Aorta (tissue), 5 donors: ENCODE measurements around the gene RUVBL2. TPM values are rescaled to one million over a fixed set of nuclear protein-coding genes. Genes with fewer than 3 reads are reported as not detected.

Source experiments
- ATAC-seq: fragments of 200-7000 bp; cut with Tn5 transposase; one replicate; pipeline ENCODE4 v1.9.1; 2022; ENCODE audit warnings: moderate library complexity; ENCODE audit not compliant: low FRiP score
- DNase-seq, 2 donors: peaks; one replicate each; pipeline ENCODE4 v3.0.0-alpha.2; 2020
- H3K27ac ChIP-seq, 2 donors: one replicate each; pipeline ENCODE4 v1.5.1; 2013; ENCODE audit warnings: low read length in 2 of 2, mild to moderate bottlenecking in 2 of 2, moderate library complexity in 2 of 2, control low read depth in 1 of 2, inconsistent platforms in 1 of 2, low read depth in 1 of 2
- H3K27me3 ChIP-seq, 2 donors: one replicate each; pipeline ENCODE4 v1.6.1; 2013; ENCODE audit warnings: control low read depth in 1 of 2, low read length in 1 of 2, mild to moderate bottlenecking in 1 of 2, moderate library complexity in 1 of 2; ENCODE audit not compliant: insufficient read depth in 2 of 2, control insufficient read depth in 1 of 2
- H3K36me3 ChIP-seq, 2 donors: one replicate each; pipeline ENCODE4 v1.6.1; 2013; ENCODE audit warnings: control low read depth in 1 of 2, low read length in 1 of 2, mild to moderate bottlenecking in 1 of 2; ENCODE audit not compliant: insufficient read depth in 2 of 2, control insufficient read depth in 1 of 2
- H3K4me1 ChIP-seq, 2 donors: one replicate each; pipeline ENCODE4 v1.6.1; 2013; ENCODE audit warnings: low read length in 2 of 2, control low read depth in 1 of 2, mild to moderate bottlenecking in 1 of 2, moderate library complexity in 1 of 2; ENCODE audit not compliant: insufficient read depth in 2 of 2, control insufficient read depth in 1 of 2
- H3K4me3 ChIP-seq, 2 donors: one replicate each; pipeline ENCODE4 v1.5.1; 2013; ENCODE audit warnings: low read length in 2 of 2, control low read depth in 1 of 2, mild to moderate bottlenecking in 1 of 2
- H3K9me3 ChIP-seq: one replicate; pipeline ENCODE4 v1.6.1; 2013; ENCODE audit warnings: mild to moderate bottlenecking, low read length; ENCODE audit not compliant: control insufficient read depth
- WGBS, 2 donors: extraction: QIAGEN DNeasy Blood & Tissue Kit; methylation state at CpG; one replicate each; pipeline ENCODE4 v1.1.7; 2013; 5-methylcytosine and 5-hydroxymethylcytosine counted together
- intact Hi-C, 2 donors: fragments of 100-400 bp; cut with DNase I; formaldehyde crosslinking; loops; one replicate each; pipeline versions ENCODE4 v1.14.2 to v1.15.0; 2022
- polyA plus RNA-seq, 2 donors: library from polyadenylated mRNA; stranded (reverse); fragments of 200-250 nt; gene quantifications; one replicate each; pipeline ENCODE4 v1.2.3, GENCODE V29; 2013
- total RNA-seq, 2 donors: library from RNA; stranded (reverse); fragmentation: NEBNext Ultra II Directional; extraction: Animal tissue kit (Norgen Biotek cat#: 25700); gene quantifications; one replicate each; pipeline ENCODE4 v1.2.1, GENCODE V29; 2021
- donor health status: healthy with polysubstance abuse.
- donor health status: Bipolar disorder and iron deficiency.
- donor health status: DM: no; HTN: no; CAD: no.
- donor health status: DM: no; HTN: no; CAD: no.
- donor health status: DM: yes; HTN: yes; CAD: no.

Gene RUVBL2
- total and polyA plus RNA-seq, 4 donors = 28.9 to 62.2 (median 38.3) TPM

DNA sequence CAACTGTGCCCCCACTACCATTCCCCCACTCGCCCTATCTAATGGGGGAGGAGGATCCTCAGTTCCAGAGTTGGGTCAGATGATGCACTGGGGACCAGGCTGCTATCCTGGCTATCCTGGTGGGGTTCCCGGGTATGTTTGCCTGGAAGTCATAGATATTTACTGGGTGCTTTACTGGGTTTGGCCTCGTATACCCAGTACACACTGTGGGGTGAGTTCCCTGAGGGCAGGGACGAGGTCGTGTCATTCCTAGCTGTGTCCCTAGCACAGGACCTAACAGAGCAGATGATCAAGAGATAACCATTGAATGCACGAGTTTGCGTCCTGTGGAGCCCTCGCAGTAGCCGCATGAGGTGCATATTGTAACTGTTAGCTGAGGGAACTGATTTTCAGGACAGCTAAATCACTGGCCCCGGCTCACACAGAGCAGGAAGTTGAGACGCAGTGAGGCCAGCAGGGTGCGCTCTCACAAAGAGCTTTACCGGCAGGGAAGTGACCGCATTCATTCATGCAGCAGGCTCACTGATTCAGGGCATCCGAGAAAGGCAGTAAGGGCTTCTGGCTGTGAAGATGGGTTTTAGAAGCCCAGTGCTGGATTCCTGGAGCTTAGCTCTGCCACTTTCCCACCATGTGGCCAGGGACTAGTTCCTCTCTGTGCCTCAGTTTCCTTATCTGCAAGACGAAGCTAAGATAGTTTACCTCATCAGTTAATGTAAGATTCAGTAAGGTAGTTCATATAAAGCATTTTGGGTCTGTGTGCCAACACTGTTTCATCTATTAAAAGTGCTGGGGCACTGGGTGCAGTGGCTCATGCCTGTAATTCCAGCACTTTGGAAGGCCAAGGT is 6.0 kb downstream of the RUVBL2 start:
- DNase-seq (peak; percentile 77 to 83), ATAC-seq (no peak)
- WGBS, 2 donors = 52 to 57% methylated on average over 16 of the region's 16 CpGs
- Histone ChIP-seq H3K27ac (no peak overlapping the region), H3K4me1 (no peaks in the 10 kb centered on the region), H3K9me3 (no peaks in the 10 kb centered on the region), H3K36me3 (peaks cover 0 to 3% of the 10 kb centered on the region in 2 donors), H3K4me3 (no peak overlapping the region), H3K27me3 (no peaks in the 10 kb centered on the region)
- intact Hi-C loops = loop anchor here in 1 of 2 donors (10.0 kb wide), 1 partner anchor 145 kb away; no protein-coding TSS in a partner anchor

DNA sequence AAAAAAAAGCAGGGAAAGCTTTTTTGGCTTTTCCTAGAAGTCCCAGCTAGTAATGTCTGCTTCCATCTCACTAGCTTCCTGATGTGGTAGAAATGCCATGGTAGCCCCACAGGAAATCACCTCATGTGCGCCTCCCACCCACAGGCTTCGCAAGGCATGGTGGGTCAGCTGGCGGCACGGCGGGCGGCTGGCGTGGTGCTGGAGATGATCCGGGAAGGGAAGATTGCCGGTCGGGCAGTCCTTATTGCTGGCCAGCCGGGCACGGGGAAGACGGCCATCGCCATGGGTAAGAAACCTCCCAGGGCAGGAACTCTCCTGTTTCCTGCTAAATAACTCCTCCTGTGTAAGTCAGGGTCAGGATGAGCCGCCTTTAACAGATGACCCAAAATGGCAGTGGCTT is 10.4 kb downstream of the RUVBL2 start:
- WGBS, 2 donors = 99% methylated on average over 15 of the region's 15 CpGs
- no peaks in the 10 kb centered on the region for H3K9me3 ChIP-seq
- no peak overlapping the region for H3K4me3 ChIP-seq
- no peaks in the 10 kb centered on the region for H3K27me3 ChIP-seq
- H3K36me3 ChIP-seq = peaks cover 4 to 9% of the 10 kb centered on the region in 2 donors
- ATAC-seq (no peak), DNase-seq (no peak)
- no peak overlapping the region for H3K27ac ChIP-seq
- intact Hi-C loops = no loop called here
- no peaks in the 10 kb centered on the region for H3K4me1 ChIP-seq

DNA sequence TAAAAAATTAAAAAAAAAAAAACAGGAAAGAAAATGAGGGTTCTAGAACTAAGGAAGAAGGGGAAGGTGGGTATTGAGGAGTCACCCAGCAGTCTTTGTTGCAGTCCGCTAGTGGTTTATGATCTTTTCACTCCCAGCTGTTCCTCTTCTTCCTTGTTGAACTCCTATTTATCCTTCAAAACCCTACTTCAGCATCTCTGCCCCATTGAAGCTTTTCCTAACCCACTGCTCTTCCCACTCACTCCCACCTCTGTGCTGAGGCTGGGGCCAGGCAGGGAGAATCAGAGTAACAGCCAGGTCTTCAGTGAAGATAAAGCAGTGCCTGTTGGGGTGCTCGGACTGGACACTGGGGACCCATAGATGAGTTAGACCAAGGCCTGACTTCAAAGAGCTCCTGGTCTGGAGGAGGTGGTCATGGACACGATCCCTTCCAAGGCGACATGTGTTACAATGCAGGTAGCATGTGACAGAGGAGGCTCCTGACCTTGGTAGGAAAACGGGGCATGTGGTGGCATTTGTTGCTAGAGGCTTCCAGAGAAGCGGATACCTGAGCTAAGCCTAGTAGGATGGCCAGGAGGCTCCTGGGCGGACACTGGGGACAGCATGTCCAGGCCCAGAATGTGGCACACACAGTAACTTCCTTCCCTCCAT is 11.4 kb downstream of the RUVBL2 start:
- DNase-seq (no peak), ATAC-seq (no peak)
- intact Hi-C loops = no loop called here
- H3K27ac ChIP-seq = no peak overlapping the region
- H3K9me3 ChIP-seq = no peaks in the 10 kb centered on the region
- 93 to 94% methylated on average over 7 of the region's 7 CpGs for WGBS, 2 donors
- H3K4me3 ChIP-seq = no peak overlapping the region
- H3K4me1 ChIP-seq = no peaks in the 10 kb centered on the region
- H3K36me3 ChIP-seq = peaks cover 4 to 9% of the 10 kb centered on the region in 2 donors
- H3K27me3 ChIP-seq = no peaks in the 10 kb centered on the region

DNA sequence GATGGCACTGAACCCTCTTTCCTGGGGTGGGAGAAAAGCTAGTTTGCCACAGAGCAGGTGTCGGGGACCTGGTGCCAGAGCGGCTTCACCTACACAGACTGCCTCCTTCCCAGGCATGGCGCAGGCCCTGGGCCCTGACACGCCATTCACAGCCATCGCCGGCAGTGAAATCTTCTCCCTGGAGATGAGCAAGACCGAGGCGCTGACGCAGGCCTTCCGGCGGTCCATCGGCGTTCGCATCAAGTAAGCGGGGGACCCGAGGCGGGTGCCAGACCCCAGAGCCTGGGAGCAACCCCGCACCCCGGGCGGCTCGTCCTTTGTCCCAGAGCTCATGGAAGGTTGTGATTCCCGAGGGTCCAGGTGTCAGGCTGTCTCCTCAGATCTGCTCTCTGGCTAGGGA is 13.2 kb downstream of the RUVBL2 start:
- Histone ChIP-seq H3K36me3 (peaks cover 4 to 9% of the 10 kb centered on the region in 2 donors), H3K27ac (no peak overlapping the region), H3K4me3 (no peak overlapping the region), H3K9me3 (no peaks in the 10 kb centered on the region), H3K4me1 (no peaks in the 10 kb centered on the region), H3K27me3 (no peaks in the 10 kb centered on the region)
- ATAC-seq (no peak), DNase-seq (no peak)
- intact Hi-C loops = no loop called here
- WGBS, 2 donors = 92 to 96% methylated on average over 22 of the region's 22 CpGs

DNA sequence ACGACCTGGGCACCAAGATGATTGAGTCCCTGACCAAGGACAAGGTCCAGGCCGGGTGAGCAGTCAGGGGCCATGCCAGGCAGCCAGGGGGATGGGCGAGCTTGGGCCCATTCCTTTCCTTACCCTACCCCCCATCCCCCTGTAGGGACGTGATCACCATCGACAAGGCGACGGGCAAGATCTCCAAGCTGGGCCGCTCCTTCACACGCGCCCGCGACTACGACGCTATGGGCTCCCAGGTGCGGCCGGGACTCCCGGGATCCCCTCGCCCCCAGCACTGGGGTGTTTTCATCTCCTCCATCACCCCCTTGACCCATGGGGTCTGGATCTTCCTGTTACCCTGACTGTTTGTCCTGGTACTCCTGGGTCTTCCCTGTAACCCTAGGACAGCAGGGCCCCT is 16.1 kb downstream of the RUVBL2 start:
- Histone ChIP-seq H3K36me3 (peaks cover 4 to 6% of the 10 kb centered on the region in 2 donors), H3K9me3 (no peaks in the 10 kb centered on the region), H3K27me3 (no peaks in the 10 kb centered on the region), H3K4me3 (no peak overlapping the region), H3K4me1 (no peaks in the 10 kb centered on the region), H3K27ac (no peak overlapping the region)
- DNase-seq = no peak
- ATAC-seq = no peak
- intact Hi-C loops = no loop called here
- WGBS, 2 donors = 96% methylated on average over 18 of the region's 18 CpGs

DNA sequence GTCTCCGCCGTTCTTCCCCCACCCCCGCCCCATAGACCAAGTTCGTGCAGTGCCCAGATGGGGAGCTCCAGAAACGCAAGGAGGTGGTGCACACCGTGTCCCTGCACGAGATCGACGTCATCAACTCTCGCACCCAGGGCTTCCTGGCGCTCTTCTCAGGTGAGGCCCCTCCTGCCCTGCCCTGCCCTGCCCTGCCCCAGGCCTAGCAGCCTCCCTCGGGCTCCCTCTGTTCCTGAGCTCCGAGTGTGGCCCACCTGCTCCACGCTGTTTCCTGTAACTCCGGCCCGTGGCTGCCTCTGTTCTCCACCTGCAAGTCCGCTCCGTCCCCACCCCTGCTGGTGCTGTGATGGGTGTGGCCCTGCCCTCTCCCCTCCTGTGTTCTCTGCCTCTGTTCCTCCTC is 16.8 kb downstream of the RUVBL2 start:
- H3K36me3 ChIP-seq = peaks cover 0 to 2% of the 10 kb centered on the region in 2 donors
- H3K9me3 ChIP-seq = no peaks in the 10 kb centered on the region
- H3K27ac ChIP-seq = no peak overlapping the region
- H3K27me3 ChIP-seq = no peaks in the 10 kb centered on the region
- H3K4me1 ChIP-seq = no peaks in the 10 kb centered on the region
- H3K4me3 ChIP-seq = no peak overlapping the region
- DNase-seq = no peak
- intact Hi-C loops = no loop called here
- no peak for ATAC-seq
- WGBS, 2 donors = 89% methylated on average over 18 of the region's 18 CpGs

DNA sequence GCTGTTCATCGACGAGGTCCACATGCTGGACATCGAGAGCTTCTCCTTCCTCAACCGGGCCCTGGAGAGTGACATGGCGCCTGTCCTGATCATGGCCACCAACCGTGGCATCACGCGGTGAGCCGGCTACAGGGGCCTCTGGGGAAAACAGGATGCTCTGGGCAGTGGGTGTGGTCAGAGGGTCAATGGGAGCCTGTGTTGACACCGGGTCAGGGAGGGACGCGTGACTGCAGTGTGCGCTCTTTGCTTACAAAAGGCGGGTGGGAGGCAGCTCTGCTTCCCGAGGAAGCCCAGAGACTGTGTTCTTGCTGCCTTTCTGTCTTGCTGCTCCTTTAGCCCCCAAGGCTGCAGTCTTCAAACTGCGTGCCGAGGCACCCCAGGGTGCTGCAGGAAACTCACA is 17.5 kb downstream of the RUVBL2 start:
- intact Hi-C loops = no loop called here
- Histone ChIP-seq H3K4me1 (no peaks in the 10 kb centered on the region), H3K27me3 (no peaks in the 10 kb centered on the region), H3K9me3 (no peaks in the 10 kb centered on the region), H3K36me3 (peaks cover 0 to 2% of the 10 kb centered on the region in 2 donors), H3K27ac (no peak overlapping the region), H3K4me3 (no peak overlapping the region)
- ATAC-seq (no peak), DNase-seq (no peak)
- 88 to 89% methylated on average over 17 of the region's 17 CpGs for WGBS, 2 donors

DNA sequence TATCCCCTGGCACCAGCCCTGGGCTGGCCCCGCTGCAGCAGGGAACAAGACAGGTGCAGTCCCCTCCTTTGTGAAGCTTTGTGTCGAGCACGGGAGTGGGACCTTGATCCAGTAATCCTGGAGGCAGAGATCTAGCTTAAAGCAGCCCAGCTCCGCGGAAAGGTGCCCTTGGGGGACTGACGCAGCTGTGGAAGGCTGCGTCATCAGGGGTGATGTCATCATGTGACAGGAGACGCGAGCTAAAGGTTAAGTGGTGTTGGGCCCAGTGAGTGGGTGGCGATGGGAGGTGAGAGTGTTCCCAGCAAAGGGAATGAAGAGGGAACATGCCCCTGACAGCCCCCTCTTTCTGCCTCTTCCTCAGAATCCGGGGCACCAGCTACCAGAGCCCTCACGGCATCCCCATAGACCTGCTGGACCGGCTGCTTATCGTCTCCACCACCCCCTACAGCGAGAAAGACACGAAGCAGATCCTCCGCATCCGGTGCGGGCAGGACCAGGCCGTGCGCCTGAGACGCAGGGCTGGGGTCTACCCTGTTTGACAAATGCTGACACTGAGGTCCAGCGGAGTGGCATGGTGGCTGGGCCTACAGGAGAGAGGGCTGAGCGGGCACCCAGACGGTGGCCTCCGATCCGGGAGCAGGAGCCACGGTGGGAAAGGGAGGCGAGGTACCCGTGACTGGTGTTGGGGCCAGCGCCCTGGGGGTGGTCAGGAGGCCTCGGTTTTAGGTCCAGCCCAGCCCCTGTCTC is 20.6 kb downstream of the RUVBL2 start:
- Histone ChIP-seq H3K4me1 (no peaks in the 10 kb centered on the region), H3K4me3 (no peak overlapping the region), H3K36me3 (no peaks in the 10 kb centered on the region), H3K9me3 (no peaks in the 10 kb centered on the region), H3K27me3 (no peaks in the 10 kb centered on the region), H3K27ac (no peak overlapping the region)
- intact Hi-C loops = no loop called here
- 92 to 94% methylated on average over 32 of the region's 32 CpGs for WGBS, 2 donors
- DNase-seq (no peak), ATAC-seq (no peak)
